Type B pancreatic cell (in vitro differentiated cells): Measurements from ENCODE around the gene SPOCK1. TPM values are rescaled to one million over a fixed set of nuclear protein-coding genes. Genes with fewer than 3 reads are reported as not detected.

ENCODE experiments used
- DNase-seq: peaks from one replicate; pipeline ENCODE4 v3.0.0; 2021; ENCODE audit warnings: mixed read lengths; ENCODE audit not compliant: unreplicated experiment; ENCODE audit errors: extremely low spot score
- H3K27ac Mint-ChIP-seq: 2 replicates; pipeline ENCODE4 v1.8.0; 2021; ENCODE audit warnings: mild to moderate bottlenecking, mixed read lengths
- H3K27me3 Mint-ChIP-seq: 2 replicates; pipeline ENCODE4 v1.8.0; 2021; ENCODE audit warnings: mixed read lengths
- H3K36me3 Mint-ChIP-seq: 2 replicates; pipeline ENCODE4 v1.8.0; 2021; ENCODE audit warnings: mixed read lengths
- H3K4me1 Mint-ChIP-seq: one replicate; pipeline ENCODE4 v1.8.0; 2021; ENCODE audit warnings: mixed read lengths; ENCODE audit not compliant: unreplicated experiment
- H3K4me3 Mint-ChIP-seq: 2 replicates; pipeline ENCODE4 v1.8.0; 2021; ENCODE audit warnings: mild to moderate bottlenecking, mixed read lengths
- H3K9me3 Mint-ChIP-seq: 2 replicates; pipeline ENCODE4 v1.8.0; 2021; ENCODE audit warnings: mixed read lengths
- total RNA-seq: library from RNA; stranded (reverse); gene quantifications from 2 replicates; pipeline ENCODE4 v1.2.1, GENCODE V29; 2021; ENCODE audit warnings: low replicate concordance
- TF ChIP-seq, protein P1 (sequence below): fragments of 200-600 bp; sonication (generic); conservative IDR thresholded peaks from 2 replicates; pipeline ENCODE4 v1.5.0; 2021; ENCODE audit warnings: antibody characterized with exemption, mild to moderate bottlenecking

The SPOCK1 gene
- total RNA-seq, 1 donor from 2014 or later = 45.1 TPM

DNA sequence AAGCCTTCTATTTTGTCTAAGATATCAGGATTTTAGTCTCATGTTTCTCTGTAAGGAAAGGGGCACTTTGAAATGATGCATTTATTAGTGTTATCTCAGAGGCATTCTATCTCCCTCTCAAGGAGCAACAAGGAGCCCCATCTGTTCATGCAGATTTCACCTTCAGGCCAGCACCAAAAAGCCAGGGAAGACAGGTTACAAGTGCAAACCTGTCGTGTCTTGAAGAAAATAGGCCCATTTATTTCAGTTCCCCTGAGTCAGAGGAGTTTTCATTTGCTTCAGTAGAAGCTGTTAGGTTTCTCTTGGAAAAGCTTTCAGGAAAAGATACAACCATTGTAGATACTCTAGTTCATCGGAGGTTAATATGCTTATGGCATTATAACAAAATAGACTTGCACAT, 97.2 kb downstream of the SPOCK1 start:
- Mint-ChIP-seq H3K4me3 (no peak overlapping the region), H3K36me3 (no peaks in the 10 kb centered on the region), H3K27me3 (peaks cover 20% of the 10 kb centered on the region), H3K4me1 (peaks cover 11% of the 10 kb centered on the region), H3K9me3 (no peaks in the 10 kb centered on the region), H3K27ac (no peak overlapping the region)
- TF ChIP-seq, protein P1, sequence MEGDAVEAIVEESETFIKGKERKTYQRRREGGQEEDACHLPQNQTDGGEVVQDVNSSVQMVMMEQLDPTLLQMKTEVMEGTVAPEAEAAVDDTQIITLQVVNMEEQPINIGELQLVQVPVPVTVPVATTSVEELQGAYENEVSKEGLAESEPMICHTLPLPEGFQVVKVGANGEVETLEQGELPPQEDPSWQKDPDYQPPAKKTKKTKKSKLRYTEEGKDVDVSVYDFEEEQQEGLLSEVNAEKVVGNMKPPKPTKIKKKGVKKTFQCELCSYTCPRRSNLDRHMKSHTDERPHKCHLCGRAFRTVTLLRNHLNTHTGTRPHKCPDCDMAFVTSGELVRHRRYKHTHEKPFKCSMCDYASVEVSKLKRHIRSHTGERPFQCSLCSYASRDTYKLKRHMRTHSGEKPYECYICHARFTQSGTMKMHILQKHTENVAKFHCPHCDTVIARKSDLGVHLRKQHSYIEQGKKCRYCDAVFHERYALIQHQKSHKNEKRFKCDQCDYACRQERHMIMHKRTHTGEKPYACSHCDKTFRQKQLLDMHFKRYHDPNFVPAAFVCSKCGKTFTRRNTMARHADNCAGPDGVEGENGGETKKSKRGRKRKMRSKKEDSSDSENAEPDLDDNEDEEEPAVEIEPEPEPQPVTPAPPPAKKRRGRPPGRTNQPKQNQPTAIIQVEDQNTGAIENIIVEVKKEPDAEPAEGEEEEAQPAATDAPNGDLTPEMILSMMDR = no peak
- no peak for DNase-seq

DNA sequence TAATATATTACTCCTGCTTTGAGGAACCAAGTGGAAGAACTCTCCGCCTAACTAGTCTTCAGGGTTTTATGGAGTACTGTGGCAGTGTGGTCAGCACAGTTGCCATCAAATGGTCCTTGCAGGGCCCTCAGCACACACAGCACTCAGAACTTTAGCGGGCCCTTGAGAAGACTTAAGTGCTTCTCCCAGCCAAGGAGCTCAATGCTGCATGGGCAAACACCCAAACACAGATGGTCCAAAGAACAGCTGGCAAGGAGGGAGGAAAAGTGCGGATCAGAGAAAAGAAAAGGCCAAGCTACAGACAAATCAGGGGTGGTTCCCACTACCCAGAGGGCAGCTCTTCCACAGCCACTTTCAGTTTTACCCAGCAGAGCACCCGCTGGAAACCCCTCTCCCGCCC, 98.6 kb downstream of the SPOCK1 start:
- no peaks in the 10 kb centered on the region for H3K36me3 Mint-ChIP-seq
- H3K9me3 Mint-ChIP-seq = no peaks in the 10 kb centered on the region
- H3K4me1 Mint-ChIP-seq = peaks cover 8% of the 10 kb centered on the region
- no peak overlapping the region for H3K27ac Mint-ChIP-seq
- TF ChIP-seq, protein P1 = no peak
- no peak for DNase-seq
- H3K4me3 Mint-ChIP-seq = no peak overlapping the region
- H3K27me3 Mint-ChIP-seq = peaks cover 25% of the 10 kb centered on the region

DNA sequence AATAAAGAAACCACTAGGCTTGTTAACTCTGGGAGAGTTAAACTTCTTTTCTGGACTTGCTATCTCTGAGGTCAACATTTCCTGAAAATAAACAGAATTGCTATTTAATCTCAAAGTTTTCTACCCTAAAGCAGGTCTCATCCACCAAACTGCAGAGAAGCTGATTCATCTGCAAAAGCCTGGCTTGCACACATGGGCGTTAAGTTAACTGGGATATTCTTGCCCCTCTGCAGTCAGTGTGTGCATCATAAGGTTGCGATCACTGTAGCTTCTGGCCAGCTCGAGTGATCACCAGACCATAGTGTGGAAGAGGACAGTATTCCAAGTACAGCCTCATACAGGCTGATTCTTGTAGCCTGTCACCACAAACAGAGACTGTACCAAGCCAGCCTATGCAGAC, 99.2 kb downstream of the SPOCK1 start:
- TF ChIP-seq, protein P1 = no peak
- H3K36me3 Mint-ChIP-seq = no peaks in the 10 kb centered on the region
- H3K4me1 Mint-ChIP-seq = peaks cover 8% of the 10 kb centered on the region
- DNase-seq = no peak
- peaks cover 25% of the 10 kb centered on the region for H3K27me3 Mint-ChIP-seq
- H3K9me3 Mint-ChIP-seq = no peaks in the 10 kb centered on the region
- H3K4me3 Mint-ChIP-seq = no peak overlapping the region
- H3K27ac Mint-ChIP-seq = no peak overlapping the region

DNA sequence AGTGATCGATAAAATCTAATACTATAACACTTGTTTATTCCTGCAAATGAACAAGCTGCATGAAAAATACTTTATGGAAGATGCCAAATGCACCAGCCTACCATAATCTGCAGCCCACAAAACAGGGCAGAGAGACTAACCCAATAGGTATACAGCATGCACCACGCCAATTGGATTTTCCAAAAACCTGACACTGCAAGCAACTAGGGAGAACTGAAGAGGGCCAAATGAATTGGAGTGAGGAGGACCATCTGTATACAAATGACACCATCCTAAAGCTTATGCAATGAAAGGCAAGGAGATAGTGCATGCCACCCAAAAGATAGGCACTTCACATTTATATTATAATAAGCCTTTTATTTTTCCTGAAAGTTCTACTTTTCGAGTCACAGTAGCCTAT, 100.4 kb downstream of the SPOCK1 start:
- TF ChIP-seq, protein P1 = no peak
- DNase-seq = no peak
- Mint-ChIP-seq H3K4me3 (no peak overlapping the region), H3K27me3 (peaks cover 23% of the 10 kb centered on the region), H3K27ac (no peak overlapping the region), H3K4me1 (peaks cover 6% of the 10 kb centered on the region), H3K36me3 (no peaks in the 10 kb centered on the region), H3K9me3 (no peaks in the 10 kb centered on the region)

DNA sequence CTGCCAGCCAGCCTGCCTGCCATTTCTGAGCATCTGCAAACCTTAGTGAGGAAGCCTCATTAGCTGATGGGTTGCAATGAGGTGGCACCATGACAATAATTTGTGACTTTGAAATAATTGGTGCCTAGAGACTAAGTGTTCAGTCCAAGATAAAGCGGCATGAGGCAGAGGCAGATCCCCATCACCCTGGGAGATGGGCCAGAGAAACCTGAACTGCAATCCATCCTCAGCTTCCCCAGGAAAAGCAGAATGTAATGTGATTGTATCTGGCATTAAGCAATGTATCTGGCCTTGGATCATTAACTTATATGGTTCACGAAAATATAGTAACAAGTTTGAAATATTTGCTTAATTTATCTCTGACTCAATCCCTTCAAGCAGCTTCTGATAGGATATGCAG, 101.0 kb downstream of the SPOCK1 start:
- H3K27ac Mint-ChIP-seq = no peak overlapping the region
- TF ChIP-seq, protein P1 = no peak
- H3K9me3 Mint-ChIP-seq = no peaks in the 10 kb centered on the region
- no peaks in the 10 kb centered on the region for H3K4me1 Mint-ChIP-seq
- no peak for DNase-seq
- H3K27me3 Mint-ChIP-seq = peaks cover 17% of the 10 kb centered on the region
- H3K36me3 Mint-ChIP-seq = no peaks in the 10 kb centered on the region
- H3K4me3 Mint-ChIP-seq = no peak overlapping the region
